ENCODE data around the gene YEATS4.

The YEATS4 gene

GRCh38 chr12:69433653-69434052 is 74.1 kb downstream of the YEATS4 start:
- DNase-seq (ENCODE audit: low spot score) = no peak

- DNase-seq (ENCODE audit: low spot score) = no peak
Measured at GRCh38 chr12:69435644-69436043, 76.1 kb downstream of the YEATS4 start.

- no peak for DNase-seq (ENCODE audit: low spot score)
Measured at GRCh38 chr12:69437073-69437472, 77.5 kb downstream of the YEATS4 start.

GRCh38 chr12:69438539-69438938 is 79.0 kb downstream of the YEATS4 start:
- DNase-seq (ENCODE audit: low spot score) = no peak

GRCh38 chr12:69440016-69440415 is 80.5 kb downstream of the YEATS4 start:
- no peak for DNase-seq (ENCODE audit: low spot score)

Data from CD4-positive, alpha-beta T cell treated with Interleukin-15 for 4 hours (primary cell).